ENCODE results near the gene MKNK1.

Gene MKNK1

DNA sequence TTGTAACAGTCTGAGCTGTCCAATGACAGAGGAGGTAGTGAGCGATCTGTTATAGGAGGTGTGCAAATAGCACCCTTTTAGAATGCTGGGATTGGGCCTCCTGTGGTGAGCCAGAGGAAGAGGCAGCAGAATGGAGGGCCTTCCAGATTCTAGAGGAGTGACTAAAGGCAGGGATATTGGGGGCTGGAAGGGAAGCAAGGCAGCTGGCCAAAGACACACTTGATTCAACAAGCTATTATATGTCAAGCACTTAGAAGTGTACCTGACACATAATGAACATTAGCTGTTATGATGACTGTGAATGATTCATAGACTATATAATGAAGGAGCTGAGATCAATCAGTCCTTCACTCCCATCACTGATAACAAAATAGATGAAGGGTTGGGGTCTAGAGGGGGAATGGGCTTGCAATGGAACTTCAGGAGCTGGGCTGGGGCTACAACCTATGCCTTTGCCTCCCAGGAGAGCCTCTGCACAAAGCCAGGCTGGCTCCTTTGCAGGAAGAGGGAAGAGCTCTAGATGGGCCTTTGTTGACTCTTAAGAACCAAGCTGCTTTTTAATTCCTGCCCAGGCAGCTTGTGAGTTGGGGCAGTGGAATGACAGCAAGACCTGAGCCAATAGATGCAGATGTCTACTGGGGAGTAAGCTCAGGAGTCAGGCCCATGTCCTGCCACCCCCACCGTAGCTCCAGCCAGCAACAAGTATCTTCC lies 2.3 kb upstream of the MKNK1 start:
- H3K4me3 ChIP-seq (ENCODE audit: low read depth, low read length): no peak overlapping the region
- no peaks in the 10 kb centered on the region for H3K79me2 ChIP-seq
- H3K27me3 ChIP-seq (ENCODE audit: control insufficient read depth, insufficient read depth, low read length): no peaks in the 10 kb centered on the region
- H2AFZ ChIP-seq: no peak overlapping the region
- no peaks in the 10 kb centered on the region for H3K36me3 ChIP-seq (ENCODE audit: control insufficient read depth, insufficient read depth, low read length)
- no peak overlapping the region for H3K27ac ChIP-seq
- H3K4me2 ChIP-seq (ENCODE audit: low read length): no peak overlapping the region
- H3K9me3 ChIP-seq (ENCODE audit: control insufficient read depth, low read length): no peaks in the 10 kb centered on the region
- no peak overlapping the region for H3K9ac ChIP-seq
- TF ChIP-seq, protein P1, sequence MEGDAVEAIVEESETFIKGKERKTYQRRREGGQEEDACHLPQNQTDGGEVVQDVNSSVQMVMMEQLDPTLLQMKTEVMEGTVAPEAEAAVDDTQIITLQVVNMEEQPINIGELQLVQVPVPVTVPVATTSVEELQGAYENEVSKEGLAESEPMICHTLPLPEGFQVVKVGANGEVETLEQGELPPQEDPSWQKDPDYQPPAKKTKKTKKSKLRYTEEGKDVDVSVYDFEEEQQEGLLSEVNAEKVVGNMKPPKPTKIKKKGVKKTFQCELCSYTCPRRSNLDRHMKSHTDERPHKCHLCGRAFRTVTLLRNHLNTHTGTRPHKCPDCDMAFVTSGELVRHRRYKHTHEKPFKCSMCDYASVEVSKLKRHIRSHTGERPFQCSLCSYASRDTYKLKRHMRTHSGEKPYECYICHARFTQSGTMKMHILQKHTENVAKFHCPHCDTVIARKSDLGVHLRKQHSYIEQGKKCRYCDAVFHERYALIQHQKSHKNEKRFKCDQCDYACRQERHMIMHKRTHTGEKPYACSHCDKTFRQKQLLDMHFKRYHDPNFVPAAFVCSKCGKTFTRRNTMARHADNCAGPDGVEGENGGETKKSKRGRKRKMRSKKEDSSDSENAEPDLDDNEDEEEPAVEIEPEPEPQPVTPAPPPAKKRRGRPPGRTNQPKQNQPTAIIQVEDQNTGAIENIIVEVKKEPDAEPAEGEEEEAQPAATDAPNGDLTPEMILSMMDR (IDR thresholded peaks at IDR 0.05): no peak
- peaks cover 6% of the 10 kb centered on the region for H3K4me1 ChIP-seq

DNA sequence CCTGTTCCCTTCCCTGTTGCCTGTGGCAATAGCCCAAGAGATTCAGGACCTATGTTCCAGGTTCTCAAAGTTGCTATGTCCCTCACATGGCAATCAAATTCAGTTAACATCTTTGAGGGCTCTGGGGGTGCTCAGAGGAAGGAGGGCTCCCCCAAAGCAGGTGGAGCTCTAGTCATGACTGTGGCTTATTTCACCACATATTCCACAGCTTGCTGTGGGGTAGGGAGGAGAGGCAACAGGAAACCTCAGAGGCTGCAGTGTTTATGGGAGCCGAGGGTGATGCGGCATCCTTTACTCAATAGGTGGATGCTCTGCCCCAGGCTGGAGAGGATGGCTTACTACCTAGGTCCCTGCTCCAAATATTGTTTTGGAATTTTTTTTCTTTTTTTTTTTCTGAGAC lies 1.2 kb upstream of the MKNK1 start:
- Histone ChIP-seq H3K4me3 (ENCODE audit: low read depth, low read length) (no peak overlapping the region), H3K27me3 (ENCODE audit: control insufficient read depth, insufficient read depth, low read length) (no peaks in the 10 kb centered on the region), H2AFZ (no peak overlapping the region), H3K36me3 (ENCODE audit: control insufficient read depth, insufficient read depth, low read length) (no peaks in the 10 kb centered on the region), H3K9ac (no peak overlapping the region), H3K4me1 (peaks cover 6% of the 10 kb centered on the region), H3K4me2 (ENCODE audit: low read length) (no peak overlapping the region), H3K79me2 (no peaks in the 10 kb centered on the region), H3K27ac (no peak overlapping the region), H3K9me3 (ENCODE audit: control insufficient read depth, low read length) (no peaks in the 10 kb centered on the region)
- TF ChIP-seq, protein P1 (IDR thresholded peaks at IDR 0.05): no peak

DNA sequence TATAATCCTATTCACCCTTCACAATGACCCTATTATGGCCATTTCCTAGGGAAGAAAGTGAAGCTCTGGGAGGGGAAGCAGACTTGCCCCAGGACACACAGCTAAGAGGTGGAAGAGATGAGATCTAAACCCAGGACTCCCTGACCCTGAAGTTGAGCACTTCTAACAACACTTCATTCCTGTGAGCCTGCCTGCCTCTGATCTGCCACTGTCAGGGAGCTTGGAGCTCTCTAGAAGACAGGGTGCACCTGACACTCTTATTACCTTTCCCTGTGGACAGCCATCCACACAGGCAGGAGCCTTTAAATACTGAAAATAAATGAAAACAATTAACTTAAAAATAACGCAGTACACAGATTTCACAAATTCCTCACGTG lies 599 bp downstream of the MKNK1 start:
- no peaks in the 10 kb centered on the region for H3K36me3 ChIP-seq (ENCODE audit: control insufficient read depth, insufficient read depth, low read length)
- TF ChIP-seq, protein P1 (IDR thresholded peaks at IDR 0.05): no peak
- no peaks in the 10 kb centered on the region for H3K9me3 ChIP-seq (ENCODE audit: control insufficient read depth, low read length)
- no peaks in the 10 kb centered on the region for H3K27me3 ChIP-seq (ENCODE audit: control insufficient read depth, insufficient read depth, low read length)
- peak overlapping the region; percentile 86 for H2AFZ ChIP-seq
- peak overlapping the region; percentile 77 for H3K4me2 ChIP-seq (ENCODE audit: low read length)
- peak overlapping the region; percentile 83 for H3K4me3 ChIP-seq (ENCODE audit: low read depth, low read length)
- peak overlapping the region; percentile 60 for H3K27ac ChIP-seq
- H3K79me2 ChIP-seq: no peaks in the 10 kb centered on the region
- H3K9ac ChIP-seq: no peak overlapping the region
- H3K4me1 ChIP-seq: peaks cover 6% of the 10 kb centered on the region

DNA sequence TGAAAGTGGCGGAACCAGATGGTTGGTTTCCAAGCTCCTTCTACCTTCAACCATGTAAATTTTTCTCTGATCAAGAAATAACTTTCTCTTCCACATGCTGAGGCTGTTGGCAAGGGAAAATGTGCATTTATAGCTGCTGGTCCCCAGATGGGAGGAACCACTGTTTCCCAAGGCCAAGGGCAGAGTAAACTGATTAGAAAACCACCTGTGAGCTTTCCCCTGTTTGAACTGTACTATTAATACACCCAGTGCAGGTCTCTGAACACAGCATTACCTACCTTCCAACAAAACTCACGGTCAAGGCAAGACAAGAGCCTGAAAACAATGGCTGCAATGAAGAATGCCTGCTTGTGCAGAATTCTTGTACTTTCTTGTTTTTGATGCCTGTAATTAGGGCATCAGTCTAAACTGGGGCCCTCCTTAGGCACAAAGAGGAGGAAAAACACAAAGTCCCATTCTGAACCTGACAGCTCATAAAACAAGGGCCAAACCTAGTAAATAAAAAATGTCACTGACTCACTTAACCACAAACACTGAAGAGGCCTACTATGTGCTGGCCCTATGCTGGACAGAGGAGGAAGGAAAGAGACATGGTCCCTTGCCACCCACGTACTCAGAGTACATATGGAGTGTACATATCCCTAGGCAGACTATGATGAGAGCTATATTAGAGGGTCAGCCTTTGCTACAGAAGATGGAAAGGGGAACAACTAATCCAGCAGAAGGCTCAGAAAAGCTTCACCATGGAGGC lies 2.6 kb downstream of the MKNK1 start:
- Histone ChIP-seq H3K4me1 (peaks cover 6% of the 10 kb centered on the region), H3K27me3 (ENCODE audit: control insufficient read depth, insufficient read depth, low read length) (no peaks in the 10 kb centered on the region), H3K9me3 (ENCODE audit: control insufficient read depth, low read length) (no peaks in the 10 kb centered on the region), H3K27ac (no peak overlapping the region), H3K79me2 (no peaks in the 10 kb centered on the region), H3K36me3 (ENCODE audit: control insufficient read depth, insufficient read depth, low read length) (no peaks in the 10 kb centered on the region), H3K4me2 (ENCODE audit: low read length) (no peak overlapping the region), H3K9ac (no peak overlapping the region), H3K4me3 (ENCODE audit: low read depth, low read length) (no peak overlapping the region), H2AFZ (no peak overlapping the region)
- TF ChIP-seq, protein P1 (IDR thresholded peaks at IDR 0.05): no peak

All from parathyroid adenoma (tissue), 2 donors.